Left renal cortex interstitium (tissue), 4 donors: ENCODE results near the gene PPP1R3G. TPM values are rescaled to one million over a fixed set of nuclear protein-coding genes. Genes with fewer than 3 reads are reported as not detected.
A peak's percentile ranks its signal among the peaks of the same experiment; 100 is the strongest.
"Not testable (repeated sequence)": the region's sequence is repeated elsewhere in the genome, so short reads cannot be mapped to it uniquely, and the experiment has no call there.

Experiments used
- DNase-seq, 4 donors: peaks; one replicate each; pipeline ENCODE4 v3.0.0-alpha.2; 2013; ENCODE audit warnings: low read depth in 4 of 4, low spot score in 2 of 4, missing footprints in 1 of 4
- polyA plus RNA-seq, 4 donors: library from polyadenylated mRNA; unstranded; fragments of 120-200 nt; gene quantifications; one replicate each; pipeline ENCODE4 v1.2.1, GENCODE V29; 2013; ENCODE audit not compliant: insufficient read length in 4 of 4

PPP1R3G gene
- 1 to 10 TPM; 2.2 to 3.4 (median 2.3) TPM for polyA plus RNA-seq

GRCh38 chr6:5084781-5085647 is at the start of gene PPP1R3G:
Gene PPP1R3G (plus strand): TSS chr6:5085341. CDS start chr6:5085486, 145 bp downstream.
- peak in 2 of 4 donors; percentile 48 to 52 for DNase-seq

GRCh38 chr6:5036269-5036668 is 48.9 kb upstream of the PPP1R3G start:
- DNase-seq: no peak

GRCh38 chr6:5041955-5042354 is 43.2 kb upstream of the PPP1R3G start:
- no peak for DNase-seq

GRCh38 chr6:5042436-5042835 is 42.7 kb upstream of the PPP1R3G start:
- DNase-seq: no peak

- DNase-seq: no peak
Observed at GRCh38 chr6:5044866-5045265, 40.3 kb upstream of the PPP1R3G start.

GRCh38 chr6:5045416-5045815 is 39.7 kb upstream of the PPP1R3G start:
- DNase-seq: no peak

- no peak for DNase-seq
Observed at GRCh38 chr6:5046430-5046829, 38.7 kb upstream of the PPP1R3G start.

GRCh38 chr6:5050009-5050408 is 35.1 kb upstream of the PPP1R3G start:
- DNase-seq: no peak

- DNase-seq: no peak
Observed at GRCh38 chr6:5051394-5051793, 33.7 kb upstream of the PPP1R3G start.

GRCh38 chr6:5053038-5053437 is 32.1 kb upstream of the PPP1R3G start:
- DNase-seq: no peak

- no peak for DNase-seq
Observed at GRCh38 chr6:5053864-5054244, 31.3 kb upstream of the PPP1R3G start.

- DNase-seq: no peak
Observed at GRCh38 chr6:5054245-5054873, 30.8 kb upstream of the PPP1R3G start.

- no peak for DNase-seq
Observed at GRCh38 chr6:5055118-5055517, 30.0 kb upstream of the PPP1R3G start.

- DNase-seq: no peak
Observed at GRCh38 chr6:5058254-5058653, 26.9 kb upstream of the PPP1R3G start.

GRCh38 chr6:5059036-5059896 is 25.9 kb upstream of the PPP1R3G start:
- no peak for DNase-seq

GRCh38 chr6:5060439-5060838 is 24.7 kb upstream of the PPP1R3G start:
- DNase-seq: not testable (repeated sequence)

GRCh38 chr6:5061152-5061551 is 24.0 kb upstream of the PPP1R3G start:
- no peak for DNase-seq

- DNase-seq: no peak
Observed at GRCh38 chr6:5063617-5064016, 21.5 kb upstream of the PPP1R3G start.

GRCh38 chr6:5066456-5067093 is 18.6 kb upstream of the PPP1R3G start:
- no peak for DNase-seq

- no peak for DNase-seq
Observed at GRCh38 chr6:5067305-5067704, 17.8 kb upstream of the PPP1R3G start.
